Measurements from ENCODE around the gene CCDC38.

CCDC38 gene

DNA sequence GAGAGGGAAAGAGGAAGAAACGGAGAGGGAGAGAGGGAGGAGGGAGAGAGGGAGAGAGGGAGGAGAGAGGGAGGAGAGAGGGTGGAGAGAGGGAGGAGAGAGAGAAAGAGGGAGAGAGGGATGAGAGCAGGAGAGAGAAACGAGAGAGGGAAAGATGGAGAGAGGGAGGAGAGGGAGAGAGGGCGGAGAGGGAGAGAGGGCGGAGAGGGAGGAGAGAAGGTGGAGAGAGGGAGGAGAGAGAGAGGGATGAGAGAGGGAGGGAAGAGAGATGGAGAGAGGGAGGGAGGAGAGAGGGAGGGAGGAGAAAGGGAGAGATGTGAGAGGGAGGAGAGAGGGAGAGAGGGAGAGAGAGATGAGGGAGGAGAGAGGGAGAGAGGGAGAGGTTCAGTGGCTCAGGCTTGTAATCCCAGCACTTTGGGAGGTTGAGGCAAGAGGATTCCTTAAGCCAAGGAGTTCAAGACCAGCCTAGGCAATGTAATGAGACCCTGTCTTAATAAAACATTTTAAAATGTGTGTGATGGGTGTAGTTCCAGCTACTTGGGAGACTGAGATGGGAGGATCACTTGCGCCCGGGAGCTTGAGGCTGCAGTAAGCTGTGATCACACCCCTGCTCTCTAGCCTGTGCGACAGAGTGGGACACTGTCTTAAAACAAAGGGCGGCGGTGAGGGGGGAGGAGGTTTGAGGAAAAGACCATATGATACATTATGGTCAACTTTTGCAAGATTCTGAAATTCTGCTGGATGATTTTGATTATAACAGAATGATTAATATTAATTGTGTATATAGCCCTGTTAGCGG lies 105.0 kb downstream of the CCDC38 start:
- no peak for DNase-seq (ENCODE audit: low read depth in 2 of 3, low spot score in 1 of 3)

GRCh38 chr12:95836630-95837239 lies 105.7 kb downstream of the CCDC38 start:
- no peak for DNase-seq (ENCODE audit: low read depth in 2 of 3, low spot score in 1 of 3)

- DNase-seq (ENCODE audit: low read depth in 2 of 3, low spot score in 1 of 3), result no peak
Measured at GRCh38 chr12:95836185-95836609, 106.2 kb downstream of the CCDC38 start.

DNA sequence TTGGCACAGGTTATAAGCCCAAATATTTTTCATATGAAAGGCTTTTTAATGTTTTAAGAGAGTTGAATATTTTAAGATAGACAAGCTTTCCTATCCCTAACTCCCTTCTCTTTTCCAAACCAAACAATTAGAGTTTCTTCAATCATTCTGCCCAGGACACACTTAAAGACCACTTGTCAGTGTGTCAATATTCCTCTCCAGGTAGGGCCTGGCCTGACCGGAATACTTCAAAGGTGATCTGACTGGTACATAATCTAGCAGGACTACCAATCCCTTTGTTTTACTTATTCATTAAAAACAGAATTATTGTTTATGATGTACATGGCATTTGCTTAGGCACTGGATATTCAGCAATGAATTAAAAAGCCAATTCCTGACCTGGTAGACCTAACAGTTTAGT lies 107.8 kb downstream of the CCDC38 start:
- DNase-seq (ENCODE audit: low read depth in 2 of 3, low spot score in 1 of 3), result no peak

DNA sequence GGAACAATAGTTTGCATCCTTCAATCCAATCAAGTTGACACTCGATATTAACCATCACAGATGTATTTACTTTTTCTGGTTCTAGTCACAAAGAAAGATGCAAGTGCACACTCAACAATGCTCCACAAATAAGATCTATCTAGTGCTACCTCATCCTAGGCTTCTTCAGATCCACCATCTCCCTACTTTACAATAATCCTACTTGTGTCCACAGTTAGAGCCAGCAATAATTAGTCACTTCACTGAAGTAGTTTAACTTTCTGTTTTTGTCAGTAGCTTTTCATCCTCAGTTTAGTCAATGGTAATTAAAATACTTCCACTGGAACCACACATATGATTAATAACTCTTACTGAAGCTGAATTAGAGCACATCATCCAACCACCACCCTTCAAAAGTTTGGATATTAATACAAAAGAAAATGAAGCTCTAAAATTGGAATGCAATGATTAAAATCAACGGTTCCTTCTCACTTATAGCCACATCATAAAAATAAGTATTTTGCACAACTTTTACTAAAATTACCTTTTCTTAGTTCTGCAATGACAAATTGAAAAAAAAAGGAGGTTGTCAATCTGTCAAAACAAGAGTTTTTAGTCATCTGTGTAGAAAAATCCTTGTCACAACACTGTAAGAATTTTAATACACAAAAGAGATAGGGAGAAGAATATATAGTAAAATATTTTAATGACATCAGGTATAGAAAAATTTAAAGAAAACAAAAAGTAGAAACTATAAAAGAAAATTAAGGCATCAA lies 111.9 kb downstream of the CCDC38 start:
- DNase-seq (ENCODE audit: low read depth in 2 of 3, low spot score in 1 of 3), result no peak

- no peak for DNase-seq (ENCODE audit: low read depth in 2 of 3, low spot score in 1 of 3)
Measured at GRCh38 chr12:95829395-95829794, 113.0 kb downstream of the CCDC38 start.

DNA sequence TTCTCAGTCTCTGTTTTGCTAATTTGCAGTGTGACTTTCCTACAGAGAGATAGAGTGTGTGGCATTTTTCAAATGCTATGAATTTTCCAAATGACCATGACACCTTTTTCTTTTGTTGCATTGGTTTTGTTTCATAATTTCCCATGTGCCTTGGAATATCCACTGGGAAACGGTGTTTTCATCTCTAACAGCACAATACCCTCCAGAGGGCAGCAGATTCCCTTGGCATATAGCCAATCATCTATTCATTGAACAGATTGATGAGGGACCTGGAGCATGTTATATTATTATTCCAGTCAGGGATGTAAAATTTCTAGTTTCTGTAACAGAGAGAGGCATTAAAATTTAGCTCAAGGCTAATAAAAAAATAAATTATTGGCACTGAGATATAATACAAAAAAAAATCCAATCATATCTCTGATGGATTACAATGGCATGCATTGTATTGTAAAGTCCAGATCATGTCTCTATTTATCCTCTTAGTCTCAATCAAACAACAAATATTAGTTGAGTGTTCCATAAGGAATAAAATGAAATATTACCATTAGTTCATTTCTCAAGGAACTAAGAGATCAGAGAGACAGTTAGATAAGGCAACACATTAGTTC lies 122.2 kb downstream of the CCDC38 start:
- no peak for DNase-seq (ENCODE audit: low read depth in 2 of 3, low spot score in 1 of 3)

Measured in stimulated activated CD4-positive, alpha-beta T cell treated with anti-CD3 and anti-CD28 coated beads, Interleukin-12 subunit alpha, Interleukin-12 subunit beta, amount 100 ng/mL, for 48 hours (primary cell).